HCT116 (cell line): ENCODE results near the gene FBXW8. TPM values are rescaled to one million over a fixed set of nuclear protein-coding genes. Genes with fewer than 3 reads are reported as not detected.

Experiments used
- ATAC-seq: fragments of 200-7000 bp; cut with Tn5 transposase; 2 replicates; pipeline ENCODE4 v1.9.1; 2020; ENCODE audit warnings: mild to moderate bottlenecking, moderate library complexity
- BruUV-seq: library from RNA; stranded (reverse); fragments of 400-500 nt; replicated peaks from 2 replicates; lab custom pipeline; 2021; lab: Mats Ljungman, UMichigan
- CTCF ChIA-PET: fragments of 300-600 bp; sonication (Branson Sonifier 250); formaldehyde crosslinking; loops from one replicate; lab custom pipeline; 2021; ENCODE audit warnings: antibody characterized with exemption; lab: Charles Lee
- POLR2A ChIA-PET: fragments of 300-600, 350-600 bp; sonication (Branson Sonifier 250); formaldehyde crosslinking; loops from one replicate; lab custom pipeline; 2021; ENCODE audit warnings: antibody characterized with exemption; lab: Charles Lee
- RAD21 ChIA-PET, 2 experiments: fragments of 300-600 bp; sonication (Branson Sonifier 250); formaldehyde crosslinking; loops; one replicate each; lab custom pipeline; 2023; ENCODE audit warnings: low total read pairs in 2 of 2; ENCODE audit not compliant: uncharacterized antibody in 2 of 2, unreplicated experiment in 2 of 2, low non-redundant PET in 1 of 2; lab: Charles Lee
- DNase-seq: peaks from one replicate; pipeline ENCODE4 v3.0.0-alpha.2; 2010; ENCODE audit warnings: low read depth, low spot score
- H2AFZ ChIP-seq: fragments of 200-600 bp; shearing (Covaris generic), sonication (generic); 2 replicates; pipeline ENCODE4 v1.6.1; 2017; ENCODE audit warnings: low read depth, mixed run types, mixed read lengths, antibody characterized with exemption, low read length; ENCODE audit not compliant: poor library complexity, severe bottlenecking
- H3K27ac ChIP-seq: 2 replicates; pipeline ENCODE4 v1.5.1; 2012; ENCODE audit warnings: low read depth, low read length
- H3K27me3 ChIP-seq: fragments of 200-600 bp; sonication (generic); 2 replicates; pipeline ENCODE4 v1.6.1; 2016; ENCODE audit warnings: mixed run types, low read length, mixed read lengths; ENCODE audit not compliant: insufficient read depth
- H3K36me3 ChIP-seq, 2 experiments: fragments of 200-500 bp in 1 of 2; fragments of 200-600 bp in 1 of 2; sonication (Bioruptor generic) in 1 of 2; sonication (generic) in 1 of 2; 2 replicates each; pipeline versions ENCODE4 v1.5.1 to v1.6.1; 2014 to 2016; ENCODE audit warnings: low read length in 2 of 2, inconsistent platforms in 1 of 2, mixed read lengths in 1 of 2, mixed run types in 1 of 2; ENCODE audit not compliant: insufficient read depth in 2 of 2, control insufficient read depth in 1 of 2
- H3K4me1 ChIP-seq, 2 experiments: fragments of 200-600 bp in 1 of 2; sonication (generic) in 1 of 2; 2 replicates each; pipeline versions ENCODE4 v1.5.1 to v1.6.1; 2012 to 2017; ENCODE audit warnings: low read length in 2 of 2, inconsistent platforms in 1 of 2, mild to moderate bottlenecking in 1 of 2, mixed read lengths in 1 of 2, mixed run types in 1 of 2, moderate library complexity in 1 of 2; ENCODE audit not compliant: insufficient read depth in 2 of 2, control insufficient read depth in 1 of 2
- H3K4me2 ChIP-seq: fragments of 200-600 bp; sonication (generic); 2 replicates; pipeline ENCODE4 v1.6.1; 2017; ENCODE audit warnings: mixed run types, low read length, mixed read lengths
- H3K4me3 ChIP-seq, 2 experiments: fragments of 200-600 bp in 1 of 2; sonication (generic) in 1 of 2; replicated peaks in 1 of 2; 2 replicates each; pipeline ENCODE4 v1.5.1; 2011 to 2016; ENCODE audit warnings: low read length in 2 of 2, control low read depth in 1 of 2, low read depth in 1 of 2, mild to moderate bottlenecking in 1 of 2, mixed read lengths in 1 of 2, mixed run types in 1 of 2
- H3K79me2 ChIP-seq: fragments of 200-600 bp; sonication (generic); 2 replicates; pipeline ENCODE4 v1.6.1; 2017; ENCODE audit warnings: mild to moderate bottlenecking, mixed run types, low read length, moderate library complexity, mixed read lengths; ENCODE audit not compliant: insufficient read depth
- H3K9ac ChIP-seq: fragments of 200-600 bp; sonication (generic); 2 replicates; pipeline ENCODE4 v1.6.1; 2016; ENCODE audit warnings: low read length, mixed read lengths
- H3K9me2 ChIP-seq: fragments of 200-600 bp; sonication (generic), shearing (Covaris generic); 2 replicates; pipeline ENCODE4 v1.6.1; 2017; ENCODE audit warnings: mixed run types, mild to moderate bottlenecking, moderate library complexity; ENCODE audit not compliant: insufficient read depth
- H3K9me3 ChIP-seq, 2 experiments: fragments of 200-500 bp in 1 of 2; fragments of 200-600 bp in 1 of 2; sonication (Bioruptor generic) in 1 of 2; sonication (generic) in 1 of 2; 2 replicates each; pipeline ENCODE4 v1.6.1; 2014 to 2017; ENCODE audit warnings: low read length in 2 of 2, mixed read lengths in 2 of 2, inconsistent platforms in 1 of 2, low read depth in 1 of 2, mild to moderate bottlenecking in 1 of 2, mixed run types in 1 of 2, moderate library complexity in 1 of 2; ENCODE audit not compliant: control insufficient read depth in 1 of 2, insufficient read depth in 1 of 2
- H4K20me1 ChIP-seq: fragments of 200-600 bp; sonication (generic), shearing (Covaris generic); 2 replicates; pipeline ENCODE4 v1.6.1; 2017; ENCODE audit warnings: mixed run types, mild to moderate bottlenecking, moderate library complexity; ENCODE audit not compliant: insufficient read depth
- CBX3 ChIP-seq: IDR thresholded peaks from 2 replicates; pipeline ENCODE4 v1.6.1; 2012; ENCODE audit warnings: low read depth
- EZH2 ChIP-seq: fragments of 200-600 bp; sonication (generic); IDR thresholded peaks from 2 replicates; pipeline ENCODE4 v1.6.1; 2017; ENCODE audit warnings: antibody characterized with exemption, mixed run types
- JUND ChIP-seq: IDR thresholded peaks from 2 replicates; pipeline ENCODE4 v1.6.1; 2012
- RAD21 ChIP-seq: IDR thresholded peaks from 2 replicates; pipeline ENCODE4 v1.6.1; 2012; ENCODE audit warnings: low read depth, mild to moderate bottlenecking
- SIN3A ChIP-seq: IDR thresholded peaks from 2 replicates; pipeline ENCODE4 v1.6.1; 2012; ENCODE audit warnings: low read depth
- SP1 ChIP-seq: IDR thresholded peaks from 2 replicates; pipeline ENCODE4 v1.6.1; 2012; ENCODE audit warnings: low read depth
- SRF ChIP-seq: IDR thresholded peaks from 2 replicates; pipeline ENCODE4 v1.6.1; 2012; ENCODE audit warnings: low read depth
- TCF7L2 ChIP-seq: IDR thresholded peaks from 2 replicates; pipeline ENCODE4 v1.7.0; 2011; ENCODE audit warnings: borderline replicate concordance, inconsistent platforms; ENCODE audit not compliant: insufficient read depth, insufficient read length; ENCODE audit errors: extremely low read depth
- YY1 ChIP-seq: IDR thresholded peaks from 2 replicates; pipeline ENCODE4 v1.6.1; 2011; ENCODE audit warnings: low read length, low read depth, moderate library complexity, mild to moderate bottlenecking; ENCODE audit not compliant: insufficient replicate concordance; ENCODE audit errors: extremely low read depth
- ZFX ChIP-seq: fragments of 450-650 bp; IDR thresholded peaks from 2 replicates; pipeline ENCODE4 v1.6.1; 2017
- intact Hi-C: fragments of 100-400 bp; cut with micrococcal nuclease; formaldehyde crosslinking; loops from 2 replicates; pipeline ENCODE4 v1.10.0; 2022
- total RNA-seq: library from RNA; stranded (reverse); gene quantifications from one replicate; pipeline ENCODE4 v1.2.1, GENCODE V29; 2021; ENCODE audit not compliant: unreplicated experiment
- TF ChIP-seq, protein P1 (sequence below): IDR thresholded peaks from 2 replicates; pipeline ENCODE4 v1.6.1; 2012
- TF ChIP-seq, protein P2 (sequence below): IDR thresholded peaks from 2 replicates; pipeline ENCODE4 v1.6.1; 2012; ENCODE audit warnings: low read depth

FBXW8 gene
- total RNA-seq, 1 experiment from 2014 or later: 14.6 TPM

DNA sequence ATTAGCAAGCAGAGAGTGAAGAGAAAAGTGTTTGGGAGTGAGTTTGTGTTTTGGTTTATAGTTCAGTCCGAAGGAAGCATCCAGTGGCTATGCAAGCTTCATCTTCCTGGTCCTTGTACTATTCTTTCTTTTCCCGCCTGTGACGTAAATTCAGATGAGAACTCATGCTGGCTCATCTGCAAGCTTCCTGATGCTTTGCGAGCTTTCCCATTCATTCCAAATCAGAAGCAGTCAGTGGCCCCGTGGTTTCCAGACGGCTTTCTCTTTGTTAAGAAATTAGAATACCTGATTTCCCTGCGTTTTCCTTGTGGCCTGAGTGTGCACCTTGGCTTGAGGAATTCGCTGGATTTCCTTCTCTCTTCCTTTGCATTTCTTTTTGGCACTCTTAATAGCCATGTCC lies 99.0 kb downstream of the FBXW8 start:
- Histone ChIP-seq H3K9ac (no peak overlapping the region), H3K9me2 (no peaks in the 10 kb centered on the region), H3K36me3 (0 out of 4 replicates have a peak, but pooled peaks cover 3 to 7% of the 10 kb centered on the region in 2 experiments), H3K9me3 (no peaks in the 10 kb centered on the region), H3K4me2 (no peak overlapping the region), H3K27ac (no peak overlapping the region), H4K20me1 (no peaks in the 10 kb centered on the region), H2AFZ (no peak overlapping the region), H3K4me1 (no peaks in the 10 kb centered on the region), H3K79me2 (no peaks in the 10 kb centered on the region), H3K4me3 (no peak overlapping the region), H3K27me3 (no peaks in the 10 kb centered on the region)
- TF ChIP-seq, protein P1, sequence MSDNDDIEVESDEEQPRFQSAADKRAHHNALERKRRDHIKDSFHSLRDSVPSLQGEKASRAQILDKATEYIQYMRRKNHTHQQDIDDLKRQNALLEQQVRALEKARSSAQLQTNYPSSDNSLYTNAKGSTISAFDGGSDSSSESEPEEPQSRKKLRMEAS: no peak
- TF ChIP-seq RAD21 (no peak), TCF7L2 (no peak), SP1 (no peak), ZFX (no peak), JUND (no peak), SRF (no peak), CBX3 (no peak), EZH2 (no peak), YY1 (no peak), SIN3A (no peak)
- TF ChIP-seq, protein P2, sequence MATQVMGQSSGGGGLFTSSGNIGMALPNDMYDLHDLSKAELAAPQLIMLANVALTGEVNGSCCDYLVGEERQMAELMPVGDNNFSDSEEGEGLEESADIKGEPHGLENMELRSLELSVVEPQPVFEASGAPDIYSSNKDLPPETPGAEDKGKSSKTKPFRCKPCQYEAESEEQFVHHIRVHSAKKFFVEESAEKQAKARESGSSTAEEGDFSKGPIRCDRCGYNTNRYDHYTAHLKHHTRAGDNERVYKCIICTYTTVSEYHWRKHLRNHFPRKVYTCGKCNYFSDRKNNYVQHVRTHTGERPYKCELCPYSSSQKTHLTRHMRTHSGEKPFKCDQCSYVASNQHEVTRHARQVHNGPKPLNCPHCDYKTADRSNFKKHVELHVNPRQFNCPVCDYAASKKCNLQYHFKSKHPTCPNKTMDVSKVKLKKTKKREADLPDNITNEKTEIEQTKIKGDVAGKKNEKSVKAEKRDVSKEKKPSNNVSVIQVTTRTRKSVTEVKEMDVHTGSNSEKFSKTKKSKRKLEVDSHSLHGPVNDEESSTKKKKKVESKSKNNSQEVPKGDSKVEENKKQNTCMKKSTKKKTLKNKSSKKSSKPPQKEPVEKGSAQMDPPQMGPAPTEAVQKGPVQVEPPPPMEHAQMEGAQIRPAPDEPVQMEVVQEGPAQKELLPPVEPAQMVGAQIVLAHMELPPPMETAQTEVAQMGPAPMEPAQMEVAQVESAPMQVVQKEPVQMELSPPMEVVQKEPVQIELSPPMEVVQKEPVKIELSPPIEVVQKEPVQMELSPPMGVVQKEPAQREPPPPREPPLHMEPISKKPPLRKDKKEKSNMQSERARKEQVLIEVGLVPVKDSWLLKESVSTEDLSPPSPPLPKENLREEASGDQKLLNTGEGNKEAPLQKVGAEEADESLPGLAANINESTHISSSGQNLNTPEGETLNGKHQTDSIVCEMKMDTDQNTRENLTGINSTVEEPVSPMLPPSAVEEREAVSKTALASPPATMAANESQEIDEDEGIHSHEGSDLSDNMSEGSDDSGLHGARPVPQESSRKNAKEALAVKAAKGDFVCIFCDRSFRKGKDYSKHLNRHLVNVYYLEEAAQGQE: no peak
- ChIA-PET CTCF (no interaction called here), POLR2A (no interaction called here), RAD21 (no interaction called here)
- DNase-seq: no peak
- BruUV-seq: no TSS peak
- no peak for ATAC-seq
- intact Hi-C loops: no loop called here
